Adrenal gland (tissue), 12 donors: Measurements from ENCODE around the gene ZNF74. TPM values are rescaled to one million over a fixed set of nuclear protein-coding genes. Genes with fewer than 3 reads are reported as not detected.

Experiments
- DNase-seq, 7 donors: peaks; one replicate each; pipeline ENCODE4 v3.0.0-alpha.2; 2019 to 2020
- H3K27ac ChIP-seq, 5 donors: fragments of 200-600 bp; sonication (generic) in 4 of 5; 1 replicate in 3 of 5; 2 replicates in 2 of 5; pipeline versions ENCODE4 v1.5.1 to v1.8.0; 2016 to 2020; ENCODE audit warnings: mild to moderate bottlenecking in 1 of 5
- H3K27me3 ChIP-seq: fragments of 200-600 bp; 2 replicates; pipeline ENCODE4 v1.8.0; 2021
- H3K36me3 ChIP-seq, 2 donors: fragments of 200-600 bp; replicated peaks in 1 of 2; 1 replicate in 1 of 2; 2 replicates in 1 of 2; pipeline versions ENCODE4 v1.5.1 to v1.8.0; 2018 to 2022
- H3K4me1 ChIP-seq, 2 donors: fragments of 200-600 bp; replicated peaks in 1 of 2; 1 replicate in 1 of 2; 2 replicates in 1 of 2; pipeline versions ENCODE4 v1.5.1 to v1.8.0; 2018 to 2021
- H3K4me3 ChIP-seq, 4 donors: fragments of 200-600 bp; sonication (generic) in 3 of 4; one replicate each; pipeline ENCODE4 v1.5.1; 2016 to 2018
- H3K9me3 ChIP-seq, 3 donors: fragments of 200-600 bp; sonication (generic) in 1 of 3; replicated peaks in 1 of 3; 1 replicate in 2 of 3; 2 replicates in 1 of 3; pipeline versions ENCODE4 v1.5.1 to v1.8.0; 2016 to 2021
- POLR2A ChIP-seq, 2 donors: fragments of 450-650 bp; IDR thresholded peaks; one replicate each; pipeline ENCODE4 v1.6.1; 2017; ENCODE audit warnings: antibody characterized with exemption in 2 of 2, mild to moderate bottlenecking in 2 of 2, moderate library complexity in 1 of 2
- WGBS, 4 donors: extraction: QIAGEN DNeasy Blood & Tissue Kit in 2 of 4; methylation state at CpG; one replicate each; pipeline versions ENCODE4 v1.1.5 to v1.1.7; 2013 to 2017; 5-methylcytosine and 5-hydroxymethylcytosine counted together
- intact Hi-C, 2 donors: fragments of 100-400 bp; cut with DNase I; formaldehyde crosslinking; loops; one replicate each; pipeline versions ENCODE4 v1.14.1 to v1.15.0; 2022 to 2023
- polyA plus RNA-seq, 3 donors: library from polyadenylated mRNA; stranded (reverse); fragments of 200-250 nt in 2 of 3; fragments of 350-450 nt in 1 of 3; fragmentation: Illumina TruSeq in 1 of 3; extraction: RNeasy Lipid Tissue Mini Kit (QIAGEN cat#74804) in 1 of 3; gene quantifications; one replicate each; pipeline ENCODE4 v1.2.3, GENCODE V29; 2013 to 2014
- total RNA-seq, 9 donors: library from RNA; depleted of rRNA in 4 of 9; stranded (reverse); fragments of >200 nt in 4 of 9; fragments of 120-200 nt in 1 of 9; fragmentation: NEBNext Ultra II Directional in 1 of 9; extraction: Animal tissue kit (Norgen Biotek cat#: 25700) in 1 of 9; gene quantifications; one replicate each; pipeline versions ENCODE4 v1.1.0 to v1.2.4, GENCODE V29; 2013 to 2023
- TF ChIP-seq, protein P1 (sequence below), 6 experiments: fragments of 450-650 bp in 4 of 6; fragments of 200-600 bp in 2 of 6; sonication (generic) in 1 of 6; IDR thresholded peaks; 1 replicate in 5 of 6; 2 replicates in 1 of 6; pipeline versions ENCODE4 v1.5.1 to v1.8.0; 2016 to 2021; ENCODE audit warnings: antibody characterized with exemption in 6 of 6, mild to moderate bottlenecking in 2 of 6, moderate library complexity in 1 of 6
- donor health status: healthy with polysubstance abuse.
- donor health status: Bipolar disorder and iron deficiency.
- donor health status: DM: yes; HTN: yes; CAD: no.
- donor health status: DM: no; HTN: no; CAD: no.
- donor health status: DM: no; HTN: no; CAD: no.
- donor health status: DM: yes; HTN: yes; CAD: no.

ZNF74 gene
- total and polyA plus RNA-seq, 12 donors = 4.4 to 28.9 (median 9.5) TPM

DNA sequence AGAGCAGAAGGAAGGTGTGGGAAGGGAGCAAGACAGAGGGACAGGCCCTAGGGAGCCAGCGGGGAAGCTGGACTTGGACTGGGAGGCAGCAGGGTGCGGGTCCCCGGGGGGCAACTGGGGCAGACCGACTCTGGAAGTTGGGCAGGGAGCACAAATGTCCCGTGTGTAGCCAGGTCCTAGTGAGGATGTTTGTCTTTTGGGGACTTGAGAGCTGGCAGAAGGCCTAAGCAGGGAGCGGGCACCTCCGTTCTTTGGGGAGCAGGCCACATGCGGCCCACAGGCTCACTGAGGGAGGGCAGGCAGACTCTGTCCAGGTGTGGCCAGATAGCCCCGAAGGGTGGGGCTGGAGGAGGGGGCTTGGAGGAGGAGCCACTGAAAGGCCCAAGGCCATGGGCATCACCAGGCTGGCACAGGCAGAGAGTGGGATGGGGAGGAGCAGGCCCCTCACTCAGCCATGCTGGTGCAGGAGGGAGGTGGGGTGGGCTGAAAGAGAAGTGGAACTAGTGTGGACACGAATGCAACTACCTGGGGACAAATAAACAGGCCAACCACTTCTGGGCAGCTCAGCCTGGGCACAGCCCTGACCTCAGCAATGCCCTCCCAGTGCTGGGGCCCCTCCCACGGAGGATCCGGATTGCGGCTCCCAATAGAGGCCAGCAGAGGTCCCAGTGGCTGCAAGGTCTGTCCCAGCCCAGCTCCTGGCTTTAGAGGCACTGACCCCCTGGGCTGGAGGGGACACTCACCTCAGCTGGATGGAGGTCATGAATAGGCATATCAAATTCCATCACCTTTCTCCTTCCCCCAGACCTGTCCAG, 44.9 kb downstream of the ZNF74 start:
- H3K36me3 ChIP-seq = no peaks in the 10 kb centered on the region
- no peak for TF ChIP-seq POLR2A (IDR thresholded peaks at IDR 0.05)
- TF ChIP-seq, protein P1, sequence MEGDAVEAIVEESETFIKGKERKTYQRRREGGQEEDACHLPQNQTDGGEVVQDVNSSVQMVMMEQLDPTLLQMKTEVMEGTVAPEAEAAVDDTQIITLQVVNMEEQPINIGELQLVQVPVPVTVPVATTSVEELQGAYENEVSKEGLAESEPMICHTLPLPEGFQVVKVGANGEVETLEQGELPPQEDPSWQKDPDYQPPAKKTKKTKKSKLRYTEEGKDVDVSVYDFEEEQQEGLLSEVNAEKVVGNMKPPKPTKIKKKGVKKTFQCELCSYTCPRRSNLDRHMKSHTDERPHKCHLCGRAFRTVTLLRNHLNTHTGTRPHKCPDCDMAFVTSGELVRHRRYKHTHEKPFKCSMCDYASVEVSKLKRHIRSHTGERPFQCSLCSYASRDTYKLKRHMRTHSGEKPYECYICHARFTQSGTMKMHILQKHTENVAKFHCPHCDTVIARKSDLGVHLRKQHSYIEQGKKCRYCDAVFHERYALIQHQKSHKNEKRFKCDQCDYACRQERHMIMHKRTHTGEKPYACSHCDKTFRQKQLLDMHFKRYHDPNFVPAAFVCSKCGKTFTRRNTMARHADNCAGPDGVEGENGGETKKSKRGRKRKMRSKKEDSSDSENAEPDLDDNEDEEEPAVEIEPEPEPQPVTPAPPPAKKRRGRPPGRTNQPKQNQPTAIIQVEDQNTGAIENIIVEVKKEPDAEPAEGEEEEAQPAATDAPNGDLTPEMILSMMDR (IDR thresholded peaks at IDR 0.05) = no peak
- 36 to 87% (median 67%) methylated on average over 9 to 13 of the region's 13 CpGs for WGBS, 4 donors
- peak overlapping the region in 1 of 4 donors; percentile 60 for H3K4me3 ChIP-seq
- peaks cover 26% of the 10 kb centered on the region for H3K27me3 ChIP-seq
- H3K4me1 ChIP-seq = peaks cover 5 to 18% of the 10 kb centered on the region in 2 donors
- no peaks in the 10 kb centered on the region for H3K9me3 ChIP-seq
- no peak for DNase-seq
- intact Hi-C loops = loop anchor here in 1 of 2 donors (10.0 kb wide), 1 partner anchor 46 kb away; no protein-coding TSS in a partner anchor
- peak overlapping the region in 1 of 5 donors; percentile 93 for H3K27ac ChIP-seq

DNA sequence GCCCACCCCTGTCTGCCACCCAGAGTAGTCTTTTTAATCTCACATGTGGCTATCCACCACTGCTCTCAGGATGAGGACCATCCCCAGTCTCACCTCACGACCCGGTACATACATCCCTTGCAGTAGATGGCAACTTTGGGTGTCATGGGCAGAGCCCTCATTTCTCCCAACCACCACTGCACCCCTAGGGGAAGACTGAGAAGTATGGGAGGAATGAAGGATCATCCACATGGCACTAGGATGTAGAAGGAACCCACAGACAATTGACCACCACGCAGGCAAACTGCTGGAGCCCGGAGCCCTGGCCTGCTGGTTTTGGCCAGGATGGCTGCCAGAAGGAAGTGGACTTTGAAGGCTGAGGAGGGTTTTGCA, 45.6 kb downstream of the ZNF74 start:
- intact Hi-C loops = loop anchor here in 1 of 2 donors (10.0 kb wide), 1 partner anchor 45 kb away; no protein-coding TSS in a partner anchor
- Histone ChIP-seq H3K4me3 (no peak overlapping the region), H3K36me3 (peaks cover 0 to 5% of the 10 kb centered on the region in 2 donors), H3K27me3 (peaks cover 24% of the 10 kb centered on the region), H3K27ac (peak overlapping the region in 1 of 5 donors; percentile 93), H3K9me3 (no peaks in the 10 kb centered on the region), H3K4me1 (peaks cover 5 to 18% of the 10 kb centered on the region in 2 donors)
- DNase-seq = no peak
- 94 to 99% (median 96%) methylated on average over 4 of the region's 4 CpGs for WGBS, 4 donors
- TF ChIP-seq POLR2A (IDR thresholded peaks at IDR 0.05) = no peak
- TF ChIP-seq, protein P1 (IDR thresholded peaks at IDR 0.05) = no peak

DNA sequence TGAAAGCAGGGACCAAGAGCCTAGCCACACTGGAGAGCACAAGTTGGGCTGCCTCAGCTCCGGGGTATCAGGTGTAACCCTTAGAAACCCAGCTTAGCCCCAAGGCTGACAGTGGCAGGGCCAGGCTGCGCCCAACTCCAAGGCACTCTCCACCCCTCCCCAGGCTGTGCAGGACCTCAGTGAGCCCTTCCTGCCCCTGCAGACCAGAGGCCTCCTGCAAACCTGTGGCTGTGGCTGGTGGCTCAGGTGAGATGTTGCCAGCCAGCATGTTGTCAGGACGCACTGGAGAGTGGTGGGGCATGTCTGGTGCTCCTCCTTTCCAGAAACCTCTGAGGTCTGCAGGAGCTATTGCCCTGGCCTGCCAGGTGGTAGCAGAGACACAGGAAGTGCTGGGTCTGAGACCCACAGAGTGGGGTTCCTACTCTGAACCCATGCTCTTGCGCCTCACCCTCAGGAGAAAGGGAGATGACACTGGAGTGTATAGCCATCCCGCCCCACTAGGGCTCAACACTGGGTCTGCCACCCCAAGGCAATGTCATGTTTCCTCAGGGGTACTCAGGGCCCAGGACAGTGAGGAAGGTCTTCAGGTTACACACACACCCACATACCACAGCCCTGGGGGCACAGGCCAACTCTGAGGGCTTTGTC, 46.1 kb downstream of the ZNF74 start:
- H3K36me3 ChIP-seq = peaks cover 0 to 10% of the 10 kb centered on the region in 2 donors
- no peak overlapping the region for H3K27ac ChIP-seq
- intact Hi-C loops = loop anchor here in 1 of 2 donors (10.0 kb wide), 1 partner anchor 45 kb away; no protein-coding TSS in a partner anchor
- TF ChIP-seq POLR2A (IDR thresholded peaks at IDR 0.05) = no peak
- TF ChIP-seq, protein P1 (IDR thresholded peaks at IDR 0.05) = no peak
- no peak overlapping the region for H3K4me3 ChIP-seq
- H3K4me1 ChIP-seq = peaks cover 5 to 18% of the 10 kb centered on the region in 2 donors
- DNase-seq = no peak
- WGBS, 4 donors = 88 to 100% (median 95%) methylated on average over 1 to 5 of the region's 5 CpGs
- H3K9me3 ChIP-seq = no peaks in the 10 kb centered on the region
- H3K27me3 ChIP-seq = peaks cover 19% of the 10 kb centered on the region
